GM12878 (cell line): ENCODE data around the gene PLSCR1.

Experiments
- CBX3 ChIP-seq: fragments of 200-600 bp; sonication (generic); IDR thresholded peaks from 2 replicates; pipeline ENCODE4 v1.6.1; 2016; ENCODE audit warnings: low read depth, borderline replicate concordance
- CHD2 ChIP-seq: IDR thresholded peaks from 2 replicates; pipeline ENCODE4 v1.6.1; 2011; ENCODE audit warnings: low read depth, low read length, improper control_type of control experiment, borderline replicate concordance
- CTCF ChIP-seq, 3 experiments: IDR thresholded peaks in 2 of 3; conservative IDR thresholded peaks in 1 of 3; 2 replicates each; pipeline ENCODE4 v1.5.1; 2011; ENCODE audit warnings: low read depth in 3 of 3, low read length in 3 of 3, mild to moderate bottlenecking in 3 of 3, control low read depth in 2 of 3, moderate library complexity in 2 of 3, inconsistent platforms in 1 of 3, mixed read lengths in 1 of 3; ENCODE audit not compliant: control insufficient read depth in 2 of 3, insufficient read depth in 1 of 3; ENCODE audit errors: extremely low read depth in 1 of 3
- DPF2 ChIP-seq: fragments of 450-650 bp; IDR thresholded peaks from 2 replicates; pipeline ENCODE4 v1.6.1; 2017; ENCODE audit warnings: mild to moderate bottlenecking
- EP300 ChIP-seq, 2 experiments: fragments of 150-350 bp in 1 of 2; IDR thresholded peaks; 2 replicates each; pipeline ENCODE4 v1.6.1; 2011 to 2012; ENCODE audit warnings: low read depth in 2 of 2, low read length in 2 of 2, borderline replicate concordance in 1 of 2, improper control_type of control experiment in 1 of 2, inconsistent platforms in 1 of 2; ENCODE audit not compliant: control insufficient read depth in 1 of 2
- NR2C1 ChIP-seq: fragments of 450-650 bp; IDR thresholded peaks from 2 replicates; pipeline ENCODE4 v1.6.1; 2017; ENCODE audit warnings: antibody characterized with exemption, mild to moderate bottlenecking, moderate library complexity
- NR2C2 ChIP-seq: IDR thresholded peaks from 2 replicates; pipeline ENCODE4 v1.6.1; 2011; ENCODE audit warnings: borderline replicate concordance, low read depth; ENCODE audit not compliant: control insufficient read depth, insufficient read length
- POLR2A ChIP-seq: IDR thresholded peaks from 2 replicates; pipeline ENCODE4 v1.6.1; 2011; ENCODE audit warnings: low read depth, mild to moderate bottlenecking, low read length
- POU2F2 ChIP-seq: IDR thresholded peaks from 3 replicates; pipeline ENCODE4 v1.6.1; 2011; ENCODE audit warnings: low read depth, mild to moderate bottlenecking, low read length, borderline replicate concordance
- SRF ChIP-seq, 2 experiments: IDR thresholded peaks; 2 replicates each; pipeline ENCODE4 v1.6.1; 2011; ENCODE audit warnings: low read depth in 2 of 2, low read length in 2 of 2, mild to moderate bottlenecking in 1 of 2, moderate library complexity in 1 of 2
- YY1 ChIP-seq: IDR thresholded peaks from 2 replicates; pipeline ENCODE4 v1.6.1; 2011; ENCODE audit warnings: low read depth, mild to moderate bottlenecking, low read length
- ZBTB11 ChIP-seq: fragments of 450-650 bp; formaldehyde crosslinking; IDR thresholded peaks from 2 replicates; pipeline ENCODE4 v1.5.0; 2022; ENCODE audit warnings: mild to moderate bottlenecking, missing genetic modification characterization
- ZNF207 ChIP-seq: fragments of 450-650 bp; IDR thresholded peaks from 2 replicates; pipeline ENCODE4 v1.6.1; 2014; ENCODE audit warnings: antibody characterized with exemption, mild to moderate bottlenecking, borderline replicate concordance
- TF ChIP-seq, protein P1 (sequence below): IDR thresholded peaks from 2 replicates; pipeline ENCODE4 v1.6.1; 2012; ENCODE audit warnings: low read depth, low read length, improper control_type of control experiment

GRCh38 chr3:146542179-146542578 is 2.2 kb downstream of the PLSCR1 start:
- TF ChIP-seq CBX3 (no peak), CTCF (IDR thresholded peaks at IDR 0.05 in 2 of 3, conservative IDR thresholded peaks at IDR 0.05 in 1 of 3; ENCODE audit: control insufficient read depth in 2 of 3, extremely low read depth in 1 of 3, insufficient read depth in 1 of 3, low read depth in 3 of 3, low read length in 3 of 3) (no peak), YY1 (no peak), EP300 (IDR thresholded peaks at IDR 0.05; ENCODE audit: borderline replicate concordance in 1 of 2, control insufficient read depth in 1 of 2, low read depth in 2 of 2, low read length in 2 of 2) (no peak), CHD2 (no peak), ZBTB11 (no peak), POLR2A (no peak), POU2F2 (no peak), ZNF207 (no peak), DPF2 (no peak), NR2C2 (no peak), NR2C1 (no peak), SRF (IDR thresholded peaks at IDR 0.05; ENCODE audit: low read depth in 2 of 2, low read length in 2 of 2) (no peak)
- TF ChIP-seq, protein P1, sequence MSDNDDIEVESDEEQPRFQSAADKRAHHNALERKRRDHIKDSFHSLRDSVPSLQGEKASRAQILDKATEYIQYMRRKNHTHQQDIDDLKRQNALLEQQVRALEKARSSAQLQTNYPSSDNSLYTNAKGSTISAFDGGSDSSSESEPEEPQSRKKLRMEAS, result no peak
